HepG2 (cell line): ENCODE results near the gene GIPC1. TPM values are rescaled to one million over a fixed set of nuclear protein-coding genes. Genes with fewer than 3 reads are reported as not detected.

Experiments used
- CENPX ChIP-seq: sonication (generic); formaldehyde crosslinking; IDR thresholded peaks from 2 replicates; pipeline ENCODE4 v1.9.0; 2021; ENCODE audit warnings: mild to moderate bottlenecking, missing genetic modification reagents, moderate library complexity
- HMGXB4 ChIP-seq, 2 experiments: sonication (generic) in 1 of 2; formaldehyde crosslinking in 1 of 2; IDR thresholded peaks; 2 replicates each; pipeline versions ENCODE4 v1.4.0 to v1.6.1; 2018 to 2020; ENCODE audit warnings: missing genetic modification reagents in 2 of 2, borderline replicate concordance in 1 of 2, low read depth in 1 of 2, mild to moderate bottlenecking in 1 of 2, missing biosample characterization in 1 of 2
- HNF4G ChIP-seq, 2 experiments: sonication (generic) in 1 of 2; formaldehyde crosslinking in 1 of 2; IDR thresholded peaks; 2 replicates each; pipeline versions ENCODE4 v1.4.0 to v1.6.1; 2011 to 2020; ENCODE audit warnings: borderline replicate concordance in 2 of 2, low read depth in 2 of 2, mild to moderate bottlenecking in 2 of 2, low read length in 1 of 2, missing genetic modification reagents in 1 of 2, moderate library complexity in 1 of 2
- HOMEZ ChIP-seq: IDR thresholded peaks from 2 replicates; pipeline ENCODE4 v1.6.1; 2016; ENCODE audit warnings: low read depth
- IRX3 ChIP-seq: sonication (generic); formaldehyde crosslinking; IDR thresholded peaks from 2 replicates; pipeline ENCODE4 v1.8.1; 2023; ENCODE audit warnings: mild to moderate bottlenecking, low read depth, missing genetic modification reagents, borderline replicate concordance
- KDM3A ChIP-seq: IDR thresholded peaks from 2 replicates; pipeline ENCODE4 v1.6.1; 2018; ENCODE audit warnings: low read depth, missing compliant biosample characterization
- KMT2B ChIP-seq: IDR thresholded peaks from 2 replicates; pipeline ENCODE4 v1.6.1; 2016; ENCODE audit warnings: missing genetic modification reagents, missing compliant biosample characterization
- MAZ ChIP-seq, 2 experiments: sonication (generic) in 1 of 2; formaldehyde crosslinking in 1 of 2; IDR thresholded peaks; 2 replicates each; pipeline versions ENCODE4 v1.5.0 to v1.6.1; 2012 to 2020; ENCODE audit warnings: low read depth in 2 of 2, mild to moderate bottlenecking in 2 of 2, borderline replicate concordance in 1 of 2, improper control_type of control experiment in 1 of 2, low read length in 1 of 2, missing genetic modification reagents in 1 of 2, moderate library complexity in 1 of 2
- RCOR2 ChIP-seq: IDR thresholded peaks from 2 replicates; pipeline ENCODE4 v1.6.1; 2016; ENCODE audit warnings: missing biosample characterization, missing genetic modification reagents
- SATB2 ChIP-seq: sonication (generic); formaldehyde crosslinking; IDR thresholded peaks from 2 replicates; pipeline ENCODE4 v1.5.0; 2020; ENCODE audit warnings: missing genetic modification reagents
- SP140L ChIP-seq: sonication (generic); formaldehyde crosslinking; IDR thresholded peaks from 2 replicates; pipeline ENCODE4 v1.4.0; 2020; ENCODE audit warnings: missing genetic modification reagents, borderline replicate concordance
- TARDBP ChIP-seq: sonication (generic); formaldehyde crosslinking; IDR thresholded peaks from 2 replicates; pipeline ENCODE4 v1.8.0; 2022; ENCODE audit warnings: mild to moderate bottlenecking, missing genetic modification reagents
- ZMAT5 ChIP-seq: sonication (generic); formaldehyde crosslinking; IDR thresholded peaks from 2 replicates; pipeline ENCODE4 v1.5.0; 2020; ENCODE audit warnings: mild to moderate bottlenecking, low read depth, missing genetic modification reagents, borderline replicate concordance
- ZNF10 ChIP-seq: sonication (generic); formaldehyde crosslinking; IDR thresholded peaks from 2 replicates; pipeline ENCODE4 v1.4.0; 2020; ENCODE audit warnings: mild to moderate bottlenecking, low read depth, missing genetic modification reagents, borderline replicate concordance
- ZNF441 ChIP-seq: sonication (generic); formaldehyde crosslinking; IDR thresholded peaks from 2 replicates; pipeline ENCODE4 v1.7.0; 2021; ENCODE audit warnings: missing genetic modification reagents, borderline replicate concordance
- ZNF546 ChIP-seq: sonication (generic); formaldehyde crosslinking; conservative IDR thresholded peaks from 2 replicates; pipeline ENCODE4 v1.8.1; 2023; ENCODE audit warnings: mild to moderate bottlenecking, missing genetic modification reagents
- ZNF674 ChIP-seq: sonication (generic); formaldehyde crosslinking; IDR thresholded peaks from 2 replicates; pipeline ENCODE4 v1.5.0; 2020; ENCODE audit warnings: low read depth, mild to moderate bottlenecking, missing genetic modification reagents
- ZNF687 ChIP-seq: sonication (generic); formaldehyde crosslinking; IDR thresholded peaks from 2 replicates; pipeline ENCODE4 v1.5.1; 2020; ENCODE audit warnings: mild to moderate bottlenecking, missing genetic modification reagents, moderate library complexity
- ZNF703 ChIP-seq: sonication (generic); formaldehyde crosslinking; IDR thresholded peaks from 2 replicates; pipeline ENCODE4 v1.5.1; 2020; ENCODE audit warnings: missing genetic modification reagents, mild to moderate bottlenecking, moderate library complexity, borderline replicate concordance
- ZNF709 ChIP-seq: sonication (generic); formaldehyde crosslinking; IDR thresholded peaks from 2 replicates; pipeline ENCODE4 v1.5.0; 2020; ENCODE audit warnings: mild to moderate bottlenecking, missing genetic modification reagents
- ZSCAN22 ChIP-seq: sonication (generic); formaldehyde crosslinking; IDR thresholded peaks from 2 replicates; pipeline ENCODE4 v1.4.0; 2020; ENCODE audit warnings: mild to moderate bottlenecking, missing genetic modification reagents
- polyA plus RNA-seq, 8 experiments: library from polyadenylated mRNA; depleted of rRNA in 3 of 8; stranded (reverse) in 7 of 8; unstranded in 1 of 8; fragments of >200 nt; fragmentation: Illumina TruSeq in 4 of 8; extraction: Trizol in 4 of 8; gene quantifications; 2 replicates each; pipeline versions ENCODE4 v1.2.1 to v1.2.3, GENCODE V29; 2011 to 2016; ENCODE audit warnings: low read depth in 4 of 8, missing spikeins in 1 of 8, mixed read lengths in 1 of 8; ENCODE audit not compliant: insufficient read depth in 1 of 8
- total RNA-seq, 5 experiments: library from RNA; depleted of rRNA; stranded (reverse); fragments of >200 nt; fragmentation: Illumina TruSeq; extraction: Trizol; gene quantifications; 2 replicates each; pipeline ENCODE4 v1.2.3, GENCODE V29; 2016; ENCODE audit warnings: low read depth in 1 of 5

The GIPC1 gene
- total and polyA plus RNA-seq, 2 of the 13 experiments (the other 11 are each of a cell fraction or from before 2014, with no cell fraction given): 27.1 to 48.1 TPM

- no peak for TF ChIP-seq ZNF703 (CRISPR knock-in tag)
- TF ChIP-seq KDM3A: 0 out of 2 replicates have a peak, but pooled peaks have one; percentile 21
- no peak for TF ChIP-seq SP140L (CRISPR knock-in tag)
- TF ChIP-seq RCOR2 (CRISPR knock-in tag): peak; percentile 80
- no peak for TF ChIP-seq ZMAT5 (CRISPR knock-in tag)
- TF ChIP-seq TARDBP (CRISPR knock-in tag): peak; percentile 53; the same call in 1 of the 2 replicates
- TF ChIP-seq ZNF687: peak; percentile 35; the same call in 1 of the 2 replicates
- peak in 1 of 2 experiments; percentile 56; a peak in 1 of 4 replicates for TF ChIP-seq HMGXB4 (CRISPR knock-in tag; IDR thresholded peaks at IDR 0.05; ENCODE audit: borderline replicate concordance in 1 of 2, low read depth in 1 of 2)
- TF ChIP-seq HOMEZ (CRISPR knock-in tag): peak; percentile 52
- no peak for TF ChIP-seq SATB2 (CRISPR knock-in tag)
- no peak for TF ChIP-seq ZNF441 (CRISPR knock-in tag)
- no peak for TF ChIP-seq ZNF10
- TF ChIP-seq ZSCAN22: no peak
- TF ChIP-seq ZNF709 (CRISPR knock-in tag): no peak
- TF ChIP-seq KMT2B: 0 out of 2 replicates have a peak, but pooled peaks have one; percentile 27
- TF ChIP-seq MAZ (IDR thresholded peaks at IDR 0.05; ENCODE audit: borderline replicate concordance, low read depth, low read length): no peak
- no peak; the same call in 1 of the 2 replicates for TF ChIP-seq MAZ (CRISPR knock-in tag; IDR thresholded peaks at IDR 0.05; ENCODE audit: low read depth)
- no peak for TF ChIP-seq ZNF674
- TF ChIP-seq IRX3 (CRISPR knock-in tag): no peak
- TF ChIP-seq CENPX (CRISPR knock-in tag): no peak
- no peak for TF ChIP-seq ZNF546 (CRISPR knock-in tag)
- no peak for TF ChIP-seq HNF4G (IDR thresholded peaks at IDR 0.05; ENCODE audit: borderline replicate concordance, low read depth, low read length)
- no peak; the same call in 1 of the 2 replicates for TF ChIP-seq HNF4G (CRISPR knock-in tag; IDR thresholded peaks at IDR 0.05; ENCODE audit: borderline replicate concordance, low read depth)
Measured at GRCh38 chr19:14519860-14520407, 24.0 kb upstream of the GIPC1 start (continued).
